K562 (cell line): ENCODE results near the gene NAT14. TPM values are rescaled to one million over a fixed set of nuclear protein-coding genes. Genes with fewer than 3 reads are reported as not detected.

Experiments used
- EZH2 ChIP-seq: IDR thresholded peaks from 2 replicates; pipeline ENCODE4 v1.6.1; 2012; ENCODE audit warnings: low read depth, mild to moderate bottlenecking, inconsistent platforms, low read length, borderline replicate concordance
- GTF2F1 ChIP-seq: IDR thresholded peaks from 2 replicates; pipeline ENCODE4 v1.6.1; 2011; ENCODE audit warnings: low read depth, low read length, improper control_type of control experiment
- JUN ChIP-seq, 2 experiments: sonication (generic) in 1 of 2; formaldehyde crosslinking in 1 of 2; IDR thresholded peaks; 2 replicates each; pipeline versions ENCODE4 v1.6.1 to v1.8.0; 2012 to 2022; ENCODE audit warnings: borderline replicate concordance in 2 of 2, mild to moderate bottlenecking in 2 of 2, improper control_type of control experiment in 1 of 2, low read depth in 1 of 2, low read length in 1 of 2, missing genetic modification reagents in 1 of 2
- JUND ChIP-seq, 2 experiments: IDR thresholded peaks; 2 replicates in 1 of 2; 3 replicates in 1 of 2; pipeline ENCODE4 v1.6.1; 2011; ENCODE audit warnings: borderline replicate concordance in 2 of 2, low read depth in 2 of 2, low read length in 2 of 2, improper control_type of control experiment in 1 of 2, missing biosample characterization in 1 of 2, missing genetic modification characterization in 1 of 2, missing genetic modification reagents in 1 of 2
- KLF16 ChIP-seq: IDR thresholded peaks from 2 replicates; pipeline ENCODE4 v1.6.1; 2016; ENCODE audit warnings: antibody characterized with exemption
- NR3C1 ChIP-seq: sonication (generic); formaldehyde crosslinking; IDR thresholded peaks from 2 replicates; pipeline ENCODE4 v1.8.1; 2022; ENCODE audit warnings: missing genetic modification reagents
- POU5F1 ChIP-seq: fragments of 150-350 bp; IDR thresholded peaks from 2 replicates; pipeline ENCODE4 v1.6.1; 2014; ENCODE audit warnings: borderline replicate concordance, low read length, low read depth, mild to moderate bottlenecking; ENCODE audit not compliant: partially characterized antibody
- PTTG1 ChIP-seq: fragments of 450-650 bp; IDR thresholded peaks from 2 replicates; pipeline ENCODE4 v1.6.1; 2016; ENCODE audit warnings: low read depth, mild to moderate bottlenecking, missing genetic modification characterization, missing compliant biosample characterization
- RAD21 ChIP-seq, 2 experiments: fragments of 250-450 bp in 1 of 2; fragments of 450-650 bp in 1 of 2; sonication (Bioruptor Pico) in 1 of 2; formaldehyde crosslinking in 1 of 2; IDR thresholded peaks in 1 of 2; conservative IDR thresholded peaks in 1 of 2; 2 replicates each; pipeline versions ENCODE4 v1.4.0 to v1.8.0; 2020 to 2022; ENCODE audit warnings: mild to moderate bottlenecking in 2 of 2, moderate library complexity in 1 of 2
- SLC30A9 ChIP-seq: fragments of 250-450 bp; sonication (Bioruptor Pico); IDR thresholded peaks from 2 replicates; pipeline ENCODE4 v1.8.0; 2022; ENCODE audit warnings: mild to moderate bottlenecking, moderate library complexity
- ZC3H4 ChIP-seq: sonication (generic); formaldehyde crosslinking; IDR thresholded peaks from 2 replicates; pipeline ENCODE4 v1.9.0; 2021; ENCODE audit warnings: missing genetic modification reagents, borderline replicate concordance
- ZKSCAN8 ChIP-seq: fragments of 200-800 bp; sonication (Bioruptor generic); IDR thresholded peaks from 2 replicates; pipeline ENCODE4 v1.6.1; 2016; ENCODE audit warnings: missing genetic modification characterization, missing compliant biosample characterization
- ZNF586 ChIP-seq: fragments of 450-650 bp; formaldehyde crosslinking; conservative IDR thresholded peaks from 2 replicates; pipeline ENCODE4 v1.4.0; 2020; ENCODE audit warnings: mild to moderate bottlenecking, moderate library complexity
- polyA plus RNA-seq, 8 experiments: library from polyadenylated mRNA; depleted of rRNA in 4 of 8; stranded (reverse) in 5 of 8; unstranded in 3 of 8; fragments of >200 nt; fragmentation: Nextera tagmentation in 2 of 8; fragmentation: Illumina TruSeq in 1 of 8; extraction: Ambion mirVana in 2 of 8; extraction: Trizol in 1 of 8; gene quantifications; 2 replicates each; pipeline versions ENCODE4 v1.2.1 to v1.2.3, GENCODE V29; 2011 to 2014; ENCODE audit warnings: inconsistent platforms in 1 of 8, missing spikeins in 1 of 8
- total RNA-seq, 7 experiments: library from RNA; depleted of rRNA in 6 of 7; stranded (reverse); fragments of >200 nt in 6 of 7; fragmentation: Illumina TruSeq in 2 of 7; extraction: Trizol in 2 of 7; gene quantifications; 2 replicates each; pipeline versions ENCODE4 v1.2.1 to v1.2.3, GENCODE V29; 2011 to 2021; ENCODE audit warnings: low replicate concordance in 1 of 7
- TF ChIP-seq, protein P1 (sequence below), 2 experiments: IDR thresholded peaks in 1 of 2; conservative IDR thresholded peaks in 1 of 2; 2 replicates each; pipeline ENCODE4 v1.6.1; 2016; ENCODE audit warnings: low read depth in 2 of 2, mild to moderate bottlenecking in 1 of 2, missing compliant biosample characterization in 1 of 2, missing genetic modification characterization in 1 of 2, moderate library complexity in 1 of 2
- TF ChIP-seq, protein P2 (sequence below): fragments of 450-650 bp; IDR thresholded peaks from 2 replicates; pipeline ENCODE4 v1.6.1; 2016
- TF ChIP-seq, protein P3 (sequence below): fragments of 200-800 bp; sonication (Bioruptor generic); IDR thresholded peaks from 2 replicates; pipeline ENCODE4 v1.6.1; 2016; ENCODE audit warnings: missing genetic modification characterization, missing compliant biosample characterization
- TF ChIP-seq, protein P4 (sequence below): fragments of 250-450 bp; sonication (Bioruptor Pico); IDR thresholded peaks from 2 replicates; pipeline ENCODE4 v1.8.0; 2022; ENCODE audit warnings: moderate library complexity, mild to moderate bottlenecking, inconsistent platforms

Gene NAT14
- total and polyA plus RNA-seq, 9 of the 15 experiments (the other 6 are each of a cell fraction or from before 2014, with no cell fraction given): 2.4 to 77.0 (median 26.7) TPM

DNA sequence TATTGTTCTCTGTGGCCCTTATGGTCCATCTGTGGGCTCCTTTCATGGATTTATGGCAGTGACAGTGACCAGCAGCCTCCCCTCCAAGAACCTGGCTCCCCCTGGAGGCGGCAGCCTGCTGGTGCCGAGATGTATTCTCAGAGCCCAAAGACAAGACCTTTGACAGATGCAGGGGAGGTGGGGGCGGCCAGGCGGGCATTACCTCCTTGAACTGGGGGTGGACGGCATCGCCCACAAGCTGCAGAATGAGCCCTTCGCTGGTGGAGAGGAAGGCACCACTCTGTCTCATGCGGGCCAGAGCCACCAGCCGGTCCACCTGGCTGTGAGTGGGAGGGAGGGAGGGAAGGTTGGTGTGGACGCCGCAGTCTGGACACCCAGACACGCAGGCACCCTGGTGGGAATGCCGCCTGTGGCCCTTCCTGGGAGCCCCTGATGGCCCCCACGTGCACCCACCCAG lies 30.2 kb upstream of the NAT14 start (continued):
- TF ChIP-seq, protein P1, sequence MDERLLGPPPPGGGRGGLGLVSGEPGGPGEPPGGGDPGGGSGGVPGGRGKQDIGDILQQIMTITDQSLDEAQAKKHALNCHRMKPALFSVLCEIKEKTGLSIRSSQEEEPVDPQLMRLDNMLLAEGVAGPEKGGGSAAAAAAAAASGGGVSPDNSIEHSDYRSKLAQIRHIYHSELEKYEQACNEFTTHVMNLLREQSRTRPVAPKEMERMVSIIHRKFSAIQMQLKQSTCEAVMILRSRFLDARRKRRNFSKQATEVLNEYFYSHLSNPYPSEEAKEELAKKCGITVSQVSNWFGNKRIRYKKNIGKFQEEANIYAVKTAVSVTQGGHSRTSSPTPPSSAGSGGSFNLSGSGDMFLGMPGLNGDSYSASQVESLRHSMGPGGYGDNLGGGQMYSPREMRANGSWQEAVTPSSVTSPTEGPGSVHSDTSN (CRISPR knock-in tag; IDR thresholded peaks at IDR 0.05; ENCODE audit: low read depth): no peak
- TF ChIP-seq, protein P1 (tag; conservative IDR thresholded peaks at IDR 0.05; ENCODE audit: low read depth): peak; percentile 56
- TF ChIP-seq EZH2: no peak
- TF ChIP-seq PTTG1 (tag): no peak
- no peak for TF ChIP-seq NR3C1 (CRISPR knock-in tag)
- TF ChIP-seq, protein P2, sequence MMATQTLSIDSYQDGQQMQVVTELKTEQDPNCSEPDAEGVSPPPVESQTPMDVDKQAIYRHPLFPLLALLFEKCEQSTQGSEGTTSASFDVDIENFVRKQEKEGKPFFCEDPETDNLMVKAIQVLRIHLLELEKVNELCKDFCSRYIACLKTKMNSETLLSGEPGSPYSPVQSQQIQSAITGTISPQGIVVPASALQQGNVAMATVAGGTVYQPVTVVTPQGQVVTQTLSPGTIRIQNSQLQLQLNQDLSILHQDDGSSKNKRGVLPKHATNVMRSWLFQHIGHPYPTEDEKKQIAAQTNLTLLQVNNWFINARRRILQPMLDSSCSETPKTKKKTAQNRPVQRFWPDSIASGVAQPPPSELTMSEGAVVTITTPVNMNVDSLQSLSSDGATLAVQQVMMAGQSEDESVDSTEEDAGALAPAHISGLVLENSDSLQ: peak; percentile 60
- TF ChIP-seq SLC30A9 (CRISPR knock-in tag): no peak
- no peak for TF ChIP-seq ZNF586
- TF ChIP-seq ZC3H4 (CRISPR knock-in tag): no peak
- TF ChIP-seq JUN (IDR thresholded peaks at IDR 0.05; ENCODE audit: borderline replicate concordance, low read depth, low read length): no peak
- no peak for TF ChIP-seq JUN (CRISPR knock-in tag; IDR thresholded peaks at IDR 0.05; ENCODE audit: borderline replicate concordance)
- peak; percentile 9; the same call in 1 of the 2 replicates for TF ChIP-seq KLF16
- 0 out of 2 replicates have a peak, but pooled peaks have one; percentile 13 for TF ChIP-seq JUND (IDR thresholded peaks at IDR 0.05; ENCODE audit: borderline replicate concordance, low read depth, low read length)
- TF ChIP-seq JUND (tag; IDR thresholded peaks at IDR 0.05; ENCODE audit: borderline replicate concordance, low read depth, low read length): no peak
- TF ChIP-seq GTF2F1: no peak
- TF ChIP-seq, protein P3, sequence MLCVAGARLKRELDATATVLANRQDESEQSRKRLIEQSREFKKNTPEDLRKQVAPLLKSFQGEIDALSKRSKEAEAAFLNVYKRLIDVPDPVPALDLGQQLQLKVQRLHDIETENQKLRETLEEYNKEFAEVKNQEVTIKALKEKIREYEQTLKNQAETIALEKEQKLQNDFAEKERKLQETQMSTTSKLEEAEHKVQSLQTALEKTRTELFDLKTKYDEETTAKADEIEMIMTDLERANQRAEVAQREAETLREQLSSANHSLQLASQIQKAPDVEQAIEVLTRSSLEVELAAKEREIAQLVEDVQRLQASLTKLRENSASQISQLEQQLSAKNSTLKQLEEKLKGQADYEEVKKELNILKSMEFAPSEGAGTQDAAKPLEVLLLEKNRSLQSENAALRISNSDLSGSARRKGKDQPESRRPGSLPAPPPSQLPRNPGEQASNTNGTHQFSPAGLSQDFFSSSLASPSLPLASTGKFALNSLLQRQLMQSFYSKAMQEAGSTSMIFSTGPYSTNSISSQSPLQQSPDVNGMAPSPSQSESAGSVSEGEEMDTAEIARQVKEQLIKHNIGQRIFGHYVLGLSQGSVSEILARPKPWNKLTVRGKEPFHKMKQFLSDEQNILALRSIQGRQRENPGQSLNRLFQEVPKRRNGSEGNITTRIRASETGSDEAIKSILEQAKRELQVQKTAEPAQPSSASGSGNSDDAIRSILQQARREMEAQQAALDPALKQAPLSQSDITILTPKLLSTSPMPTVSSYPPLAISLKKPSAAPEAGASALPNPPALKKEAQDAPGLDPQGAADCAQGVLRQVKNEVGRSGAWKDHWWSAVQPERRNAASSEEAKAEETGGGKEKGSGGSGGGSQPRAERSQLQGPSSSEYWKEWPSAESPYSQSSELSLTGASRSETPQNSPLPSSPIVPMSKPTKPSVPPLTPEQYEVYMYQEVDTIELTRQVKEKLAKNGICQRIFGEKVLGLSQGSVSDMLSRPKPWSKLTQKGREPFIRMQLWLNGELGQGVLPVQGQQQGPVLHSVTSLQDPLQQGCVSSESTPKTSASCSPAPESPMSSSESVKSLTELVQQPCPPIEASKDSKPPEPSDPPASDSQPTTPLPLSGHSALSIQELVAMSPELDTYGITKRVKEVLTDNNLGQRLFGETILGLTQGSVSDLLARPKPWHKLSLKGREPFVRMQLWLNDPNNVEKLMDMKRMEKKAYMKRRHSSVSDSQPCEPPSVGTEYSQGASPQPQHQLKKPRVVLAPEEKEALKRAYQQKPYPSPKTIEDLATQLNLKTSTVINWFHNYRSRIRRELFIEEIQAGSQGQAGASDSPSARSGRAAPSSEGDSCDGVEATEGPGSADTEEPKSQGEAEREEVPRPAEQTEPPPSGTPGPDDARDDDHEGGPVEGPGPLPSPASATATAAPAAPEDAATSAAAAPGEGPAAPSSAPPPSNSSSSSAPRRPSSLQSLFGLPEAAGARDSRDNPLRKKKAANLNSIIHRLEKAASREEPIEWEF (CRISPR knock-in tag): no peak
- TF ChIP-seq, protein P4, sequence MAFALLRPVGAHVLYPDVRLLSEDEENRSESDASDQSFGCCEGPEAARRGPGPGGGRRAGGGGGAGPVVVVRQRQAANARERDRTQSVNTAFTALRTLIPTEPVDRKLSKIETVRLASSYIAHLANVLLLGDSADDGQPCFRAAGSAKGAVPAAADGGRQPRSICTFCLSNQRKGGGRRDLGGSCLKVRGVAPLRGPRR (CRISPR knock-in tag): no peak
- peak in 1 of 2 experiments; percentile 57; a peak in 3 of 4 replicates for TF ChIP-seq RAD21 (CRISPR knock-in tag; conservative IDR thresholded peaks at IDR 0.05 in 1 of 2, IDR thresholded peaks at IDR 0.05 in 1 of 2)
- TF ChIP-seq POU5F1: no peak
- TF ChIP-seq ZKSCAN8 (CRISPR knock-in tag): no peak
